22Rv1 (cell line): ENCODE measurements around the gene ERICH3.

Source experiments
- ZFX ChIP-seq: fragments of 450-650 bp; IDR thresholded peaks from 2 replicates; pipeline ENCODE4 v1.6.1; 2017; ENCODE audit warnings: antibody characterized with exemption, borderline replicate concordance
- TF ChIP-seq, protein P1 (sequence below): fragments of 450-650 bp; IDR thresholded peaks from 2 replicates; pipeline ENCODE4 v1.5.1; 2017; ENCODE audit warnings: mild to moderate bottlenecking

DNA sequence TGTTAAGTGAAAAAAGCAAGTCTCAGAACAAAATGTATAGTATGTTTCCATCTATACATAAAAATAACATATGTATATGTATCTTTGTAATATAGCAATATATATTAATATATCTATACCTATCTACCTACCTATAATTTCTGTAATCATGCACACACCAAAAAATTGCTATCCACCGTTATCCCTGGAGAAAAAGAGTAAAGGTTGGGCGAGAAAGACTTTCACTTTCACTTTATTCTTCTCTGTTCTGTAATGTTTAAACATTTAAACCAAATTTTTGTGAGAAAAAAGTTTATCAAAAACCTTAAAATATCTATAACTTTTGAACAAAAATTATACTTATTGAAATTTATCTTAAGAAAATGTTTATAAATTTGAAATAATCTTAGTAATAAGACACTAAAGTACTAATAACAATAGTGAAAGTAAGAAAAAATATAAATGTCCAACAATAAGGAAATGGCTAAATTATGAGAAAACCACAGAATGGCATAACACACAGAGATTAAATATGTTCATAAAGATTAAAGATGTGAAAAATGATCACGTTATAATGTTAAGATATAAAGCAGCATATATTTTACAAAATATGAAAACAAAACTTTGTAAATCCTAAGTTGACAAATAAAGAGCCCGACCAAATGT lies 87.2 kb downstream of the ERICH3 start:
- TF ChIP-seq, protein P1, sequence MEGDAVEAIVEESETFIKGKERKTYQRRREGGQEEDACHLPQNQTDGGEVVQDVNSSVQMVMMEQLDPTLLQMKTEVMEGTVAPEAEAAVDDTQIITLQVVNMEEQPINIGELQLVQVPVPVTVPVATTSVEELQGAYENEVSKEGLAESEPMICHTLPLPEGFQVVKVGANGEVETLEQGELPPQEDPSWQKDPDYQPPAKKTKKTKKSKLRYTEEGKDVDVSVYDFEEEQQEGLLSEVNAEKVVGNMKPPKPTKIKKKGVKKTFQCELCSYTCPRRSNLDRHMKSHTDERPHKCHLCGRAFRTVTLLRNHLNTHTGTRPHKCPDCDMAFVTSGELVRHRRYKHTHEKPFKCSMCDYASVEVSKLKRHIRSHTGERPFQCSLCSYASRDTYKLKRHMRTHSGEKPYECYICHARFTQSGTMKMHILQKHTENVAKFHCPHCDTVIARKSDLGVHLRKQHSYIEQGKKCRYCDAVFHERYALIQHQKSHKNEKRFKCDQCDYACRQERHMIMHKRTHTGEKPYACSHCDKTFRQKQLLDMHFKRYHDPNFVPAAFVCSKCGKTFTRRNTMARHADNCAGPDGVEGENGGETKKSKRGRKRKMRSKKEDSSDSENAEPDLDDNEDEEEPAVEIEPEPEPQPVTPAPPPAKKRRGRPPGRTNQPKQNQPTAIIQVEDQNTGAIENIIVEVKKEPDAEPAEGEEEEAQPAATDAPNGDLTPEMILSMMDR, result no peak
- TF ChIP-seq ZFX, result no peak
